K562 (cell line): ENCODE results near the gene PIK3C2B. TPM values are rescaled to one million over a fixed set of nuclear protein-coding genes. Genes with fewer than 3 reads are reported as not detected.
A peak's percentile ranks its signal among the peaks of the same experiment; 100 is the strongest.

Experiments
- CXXC5 ChIP-seq: fragments of 250-450 bp; sonication (Bioruptor Pico); IDR thresholded peaks from 2 replicates; pipeline ENCODE4 v1.8.0; 2022; ENCODE audit warnings: inconsistent platforms, mild to moderate bottlenecking, moderate library complexity
- E2F1 ChIP-seq: sonication (generic); formaldehyde crosslinking; IDR thresholded peaks from 2 replicates; pipeline ENCODE4 v1.8.1; 2023; ENCODE audit warnings: mild to moderate bottlenecking, missing genetic modification reagents, moderate library complexity
- EP300 ChIP-seq: IDR thresholded peaks from 2 replicates; pipeline ENCODE4 v1.6.1; 2012; ENCODE audit warnings: low read length, improper control_type of control experiment
- ILF3 ChIP-seq: fragments of 450-650 bp; IDR thresholded peaks from 2 replicates; pipeline ENCODE4 v1.6.1; 2018; ENCODE audit warnings: antibody characterized with exemption, mild to moderate bottlenecking, moderate library complexity, borderline replicate concordance
- PYGO2 ChIP-seq: fragments of 450-650 bp; IDR thresholded peaks from 2 replicates; pipeline ENCODE4 v1.6.1; 2016; ENCODE audit warnings: mild to moderate bottlenecking, missing genetic modification characterization, moderate library complexity, missing compliant biosample characterization
- RFX1 ChIP-seq: fragments of 450-650 bp; IDR thresholded peaks from 2 replicates; pipeline ENCODE4 v1.6.1; 2016; ENCODE audit warnings: mild to moderate bottlenecking, moderate library complexity
- STAT5B ChIP-seq: fragments of 250-450 bp; sonication (Bioruptor Pico); IDR thresholded peaks from 2 replicates; pipeline ENCODE4 v1.8.0; 2021; ENCODE audit warnings: mild to moderate bottlenecking, inconsistent platforms
- TCFL5 ChIP-seq: fragments of 250-450 bp; sonication (Bioruptor Pico); conservative IDR thresholded peaks from 2 replicates; pipeline ENCODE4 v1.6.1; 2021; ENCODE audit warnings: mild to moderate bottlenecking, moderate library complexity, matching md5 sums
- ZC3H4 ChIP-seq: sonication (generic); formaldehyde crosslinking; IDR thresholded peaks from 2 replicates; pipeline ENCODE4 v1.9.0; 2021; ENCODE audit warnings: missing genetic modification reagents, borderline replicate concordance
- ZNF318 ChIP-seq, 2 experiments: fragments of 450-650 bp; IDR thresholded peaks; 2 replicates each; pipeline ENCODE4 v1.6.1; 2016; ENCODE audit warnings: mild to moderate bottlenecking in 2 of 2, borderline replicate concordance in 1 of 2, low read depth in 1 of 2, moderate library complexity in 1 of 2
- ZNF583 ChIP-seq: fragments of 250-450 bp; sonication (Bioruptor Pico); IDR thresholded peaks from 2 replicates; pipeline ENCODE4 v1.4.0; 2020
- polyA plus RNA-seq, 8 experiments: library from polyadenylated mRNA; depleted of rRNA in 4 of 8; stranded (reverse) in 5 of 8; unstranded in 3 of 8; fragments of >200 nt; fragmentation: Nextera tagmentation in 2 of 8; fragmentation: Illumina TruSeq in 1 of 8; extraction: Ambion mirVana in 2 of 8; extraction: Trizol in 1 of 8; gene quantifications; 2 replicates each; pipeline versions ENCODE4 v1.2.1 to v1.2.3, GENCODE V29; 2011 to 2014; ENCODE audit warnings: inconsistent platforms in 1 of 8, missing spikeins in 1 of 8
- total RNA-seq, 7 experiments: library from RNA; depleted of rRNA in 6 of 7; stranded (reverse); fragments of >200 nt in 6 of 7; fragmentation: Illumina TruSeq in 2 of 7; extraction: Trizol in 2 of 7; gene quantifications; 2 replicates each; pipeline versions ENCODE4 v1.2.1 to v1.2.3, GENCODE V29; 2011 to 2021; ENCODE audit warnings: low replicate concordance in 1 of 7
- TF ChIP-seq, protein P1 (sequence below): fragments of 450-650 bp; IDR thresholded peaks from 2 replicates; pipeline ENCODE4 v1.6.1; 2017; ENCODE audit warnings: antibody characterized with exemption, mild to moderate bottlenecking

Gene PIK3C2B
- total and polyA plus RNA-seq, 9 of the 15 experiments (the other 6 are each of a cell fraction or from before 2014, with no cell fraction given) = 0.10 to 2.9 (median 0.72) TPM

GRCh38 chr1:204506201-204506968, 11.8 kb upstream of the PIK3C2B start (continued):
- TF ChIP-seq, protein P1, sequence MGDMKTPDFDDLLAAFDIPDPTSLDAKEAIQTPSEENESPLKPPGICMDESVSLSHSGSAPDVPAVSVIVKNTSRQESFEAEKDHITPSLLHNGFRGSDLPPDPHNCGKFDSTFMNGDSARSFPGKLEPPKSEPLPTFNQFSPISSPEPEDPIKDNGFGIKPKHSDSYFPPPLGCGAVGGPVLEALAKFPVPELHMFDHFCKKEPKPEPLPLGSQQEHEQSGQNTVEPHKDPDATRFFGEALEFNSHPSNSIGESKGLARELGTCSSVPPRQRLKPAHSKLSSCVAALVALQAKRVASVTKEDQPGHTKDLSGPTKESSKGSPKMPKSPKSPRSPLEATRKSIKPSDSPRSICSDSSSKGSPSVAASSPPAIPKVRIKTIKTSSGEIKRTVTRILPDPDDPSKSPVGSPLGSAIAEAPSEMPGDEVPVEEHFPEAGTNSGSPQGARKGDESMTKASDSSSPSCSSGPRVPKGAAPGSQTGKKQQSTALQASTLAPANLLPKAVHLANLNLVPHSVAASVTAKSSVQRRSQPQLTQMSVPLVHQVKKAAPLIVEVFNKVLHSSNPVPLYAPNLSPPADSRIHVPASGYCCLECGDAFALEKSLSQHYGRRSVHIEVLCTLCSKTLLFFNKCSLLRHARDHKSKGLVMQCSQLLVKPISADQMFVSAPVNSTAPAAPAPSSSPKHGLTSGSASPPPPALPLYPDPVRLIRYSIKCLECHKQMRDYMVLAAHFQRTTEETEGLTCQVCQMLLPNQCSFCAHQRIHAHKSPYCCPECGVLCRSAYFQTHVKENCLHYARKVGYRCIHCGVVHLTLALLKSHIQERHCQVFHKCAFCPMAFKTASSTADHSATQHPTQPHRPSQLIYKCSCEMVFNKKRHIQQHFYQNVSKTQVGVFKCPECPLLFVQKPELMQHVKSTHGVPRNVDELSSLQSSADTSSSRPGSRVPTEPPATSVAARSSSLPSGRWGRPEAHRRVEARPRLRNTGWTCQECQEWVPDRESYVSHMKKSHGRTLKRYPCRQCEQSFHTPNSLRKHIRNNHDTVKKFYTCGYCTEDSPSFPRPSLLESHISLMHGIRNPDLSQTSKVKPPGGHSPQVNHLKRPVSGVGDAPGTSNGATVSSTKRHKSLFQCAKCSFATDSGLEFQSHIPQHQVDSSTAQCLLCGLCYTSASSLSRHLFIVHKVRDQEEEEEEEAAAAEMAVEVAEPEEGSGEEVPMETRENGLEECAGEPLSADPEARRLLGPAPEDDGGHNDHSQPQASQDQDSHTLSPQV = peak; percentile 72; the same call in 1 of the 2 replicates
- peak; percentile 85 for TF ChIP-seq EP300
- 0 out of 2 replicates have a peak, but pooled peaks have one; percentile 12 for TF ChIP-seq RFX1
- no peak for TF ChIP-seq TCFL5 (CRISPR knock-in tag)
- no peak for TF ChIP-seq ZNF583 (CRISPR knock-in tag)
- 0 out of 2 replicates have a peak, but pooled peaks have one; percentile 58 for TF ChIP-seq ILF3
- TF ChIP-seq E2F1 = no peak
- peak; percentile 63 for TF ChIP-seq CXXC5
- peak; percentile 25 to 90; a peak in 1 of 4 replicates for TF ChIP-seq ZNF318 (IDR thresholded peaks at IDR 0.05; ENCODE audit: borderline replicate concordance in 1 of 2, low read depth in 1 of 2)
- TF ChIP-seq ZC3H4 (CRISPR knock-in tag) = no peak
- no peak for TF ChIP-seq PYGO2 (tag)
- no peak for TF ChIP-seq STAT5B (CRISPR knock-in tag)
